Activated T-helper 17 cell treated with anti-CD3 and anti-CD28 coated beads, Interleukin-2, amount 50 U/mL, for 72 hours (primary cell): ENCODE data around the gene RNASE8. TPM values are rescaled to one million over a fixed set of nuclear protein-coding genes. Genes with fewer than 3 reads are reported as not detected.
A peak's percentile ranks its signal among the peaks of the same experiment; 100 is the strongest.

Experiments used
- ATAC-seq: fragments of 150-1000 bp; cut with Tn5 transposase; replicated peaks from 2 replicates; pipeline ENCODE4 v1.10.0; 2021; ENCODE audit warnings: mild to moderate bottlenecking, moderate library complexity
- H3K27ac Mint-ChIP-seq: one replicate; pipeline ENCODE4 v1.8.0; 2022; ENCODE audit warnings: mixed read lengths
- H3K27me3 Mint-ChIP-seq: one replicate; pipeline ENCODE4 v1.8.0; 2022; ENCODE audit warnings: mixed read lengths
- H3K36me3 Mint-ChIP-seq: one replicate; pipeline ENCODE4 v1.8.0; 2022; ENCODE audit warnings: low read depth, mild to moderate bottlenecking, mixed read lengths
- H3K4me1 Mint-ChIP-seq: one replicate; pipeline ENCODE4 v1.8.0; 2022; ENCODE audit warnings: mixed read lengths
- H3K4me3 Mint-ChIP-seq: one replicate; pipeline ENCODE4 v1.8.0; 2022; ENCODE audit warnings: mild to moderate bottlenecking, mixed read lengths
- H3K9me3 Mint-ChIP-seq: one replicate; pipeline ENCODE4 v1.8.0; 2022; ENCODE audit warnings: mixed read lengths
- total RNA-seq, 2 donors: library from RNA; stranded (reverse); gene quantifications; one replicate each; pipeline ENCODE4 v1.2.3, GENCODE V29; 2022

RNASE8 gene
- total RNA-seq, 2 donors from 2014 or later, result not detected

DNA sequence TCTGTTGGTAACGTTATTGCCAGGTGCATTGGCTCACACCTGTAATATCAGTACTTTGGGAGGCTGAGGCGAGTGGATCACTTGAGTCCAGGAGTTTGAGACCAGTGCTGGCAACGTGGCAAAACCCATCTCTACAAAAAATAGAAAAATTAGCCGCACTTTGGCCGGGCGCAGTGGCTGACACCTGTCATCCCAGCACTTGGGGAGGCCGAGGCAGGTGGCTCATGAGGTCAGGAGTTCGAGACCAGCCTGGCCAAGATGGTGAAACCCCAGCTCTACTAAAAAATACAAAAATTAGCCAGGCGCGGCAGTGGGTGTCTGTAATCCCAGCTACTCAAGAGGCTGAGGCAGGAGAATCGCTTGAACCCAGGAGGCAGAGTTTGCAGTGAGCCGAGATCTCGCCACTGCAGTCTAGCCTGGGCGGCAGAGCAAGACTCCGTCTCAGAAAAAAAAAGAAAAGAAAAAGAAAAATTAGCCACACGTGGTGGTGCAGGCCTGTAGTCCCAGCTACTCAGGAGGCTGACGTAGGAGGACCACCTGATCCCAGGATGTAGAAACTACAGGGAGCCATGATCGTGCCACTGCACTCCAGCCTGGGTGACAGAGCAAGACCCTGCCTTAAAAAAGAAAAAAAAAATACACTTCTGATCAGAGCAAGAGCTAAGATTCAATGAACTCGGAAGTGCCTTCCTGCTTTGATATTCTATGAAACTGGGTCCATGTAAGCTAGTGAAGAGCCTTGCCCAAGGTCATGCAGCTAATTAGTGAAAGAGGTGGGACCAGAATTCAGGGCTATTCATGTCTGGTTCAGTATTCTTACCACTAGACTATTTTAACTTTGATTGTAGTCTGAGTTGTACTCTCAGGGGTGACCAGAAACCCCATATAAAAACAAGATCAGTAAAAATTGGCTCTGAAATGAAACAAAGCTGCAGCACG is 4.2 kb upstream of the RNASE8 start:
- Mint-ChIP-seq H3K9me3 (no peaks in the 10 kb centered on the region), H3K4me3 (no peak overlapping the region), H3K36me3 (no peaks in the 10 kb centered on the region), H3K4me1 (no peaks in the 10 kb centered on the region), H3K27ac (no peak overlapping the region), H3K27me3 (peaks cover 5% of the 10 kb centered on the region)
- ATAC-seq, result no peak

DNA sequence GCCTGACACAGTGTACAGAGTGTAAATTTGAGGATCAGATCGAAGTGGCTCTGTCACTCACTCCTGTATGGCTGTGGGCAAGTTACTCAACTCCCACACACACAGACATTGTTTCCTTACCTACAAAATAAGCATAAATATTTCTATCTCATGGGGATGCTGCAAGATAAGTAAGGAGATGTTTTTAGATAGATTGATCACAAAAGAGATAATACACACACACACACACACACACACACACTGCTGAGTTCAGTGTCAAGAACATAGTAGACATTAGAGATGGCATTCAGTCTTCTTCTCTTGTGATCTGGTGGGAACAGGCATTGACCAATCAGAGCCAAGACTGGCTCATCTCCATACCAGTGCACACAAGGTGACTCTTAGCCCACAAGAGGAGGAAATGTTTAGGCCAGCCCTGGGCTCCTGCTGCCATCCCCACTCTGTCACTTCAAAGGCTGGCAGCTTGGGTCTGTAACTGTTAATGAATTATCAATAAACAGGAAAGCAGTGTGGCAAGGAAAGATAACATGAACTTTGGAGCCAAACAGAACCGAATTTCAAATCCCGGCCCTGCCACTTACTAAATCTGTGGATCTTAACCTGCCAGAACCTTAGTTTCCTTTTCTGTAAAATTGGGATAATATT is 3.4 kb upstream of the RNASE8 start:
- Mint-ChIP-seq H3K36me3 (no peaks in the 10 kb centered on the region), H3K4me1 (no peaks in the 10 kb centered on the region), H3K27ac (no peak overlapping the region), H3K4me3 (no peak overlapping the region), H3K9me3 (no peaks in the 10 kb centered on the region), H3K27me3 (peaks cover 5% of the 10 kb centered on the region)
- peak; percentile 76 for ATAC-seq

DNA sequence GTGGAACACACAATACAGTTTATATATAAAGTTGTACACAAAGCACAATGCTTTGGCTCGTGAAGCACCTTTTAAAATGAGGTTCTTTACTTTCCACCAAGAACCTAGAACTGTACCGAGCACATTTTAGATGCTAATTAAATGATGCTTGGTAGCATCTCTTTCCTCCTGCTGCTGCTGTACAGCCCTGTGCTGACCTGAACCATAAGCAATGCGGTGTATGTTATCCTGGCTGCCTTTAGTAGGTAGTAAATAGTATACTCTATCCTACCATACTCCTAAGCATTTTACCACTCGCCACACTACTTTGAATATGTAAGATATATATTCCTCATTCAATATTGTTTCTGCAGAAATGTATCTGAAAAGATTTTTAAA is 2.9 kb upstream of the RNASE8 start:
- Mint-ChIP-seq H3K4me1 (no peaks in the 10 kb centered on the region), H3K4me3 (no peak overlapping the region), H3K27ac (no peak overlapping the region), H3K27me3 (peaks cover 7% of the 10 kb centered on the region), H3K9me3 (no peaks in the 10 kb centered on the region), H3K36me3 (no peaks in the 10 kb centered on the region)
- no peak for ATAC-seq

DNA sequence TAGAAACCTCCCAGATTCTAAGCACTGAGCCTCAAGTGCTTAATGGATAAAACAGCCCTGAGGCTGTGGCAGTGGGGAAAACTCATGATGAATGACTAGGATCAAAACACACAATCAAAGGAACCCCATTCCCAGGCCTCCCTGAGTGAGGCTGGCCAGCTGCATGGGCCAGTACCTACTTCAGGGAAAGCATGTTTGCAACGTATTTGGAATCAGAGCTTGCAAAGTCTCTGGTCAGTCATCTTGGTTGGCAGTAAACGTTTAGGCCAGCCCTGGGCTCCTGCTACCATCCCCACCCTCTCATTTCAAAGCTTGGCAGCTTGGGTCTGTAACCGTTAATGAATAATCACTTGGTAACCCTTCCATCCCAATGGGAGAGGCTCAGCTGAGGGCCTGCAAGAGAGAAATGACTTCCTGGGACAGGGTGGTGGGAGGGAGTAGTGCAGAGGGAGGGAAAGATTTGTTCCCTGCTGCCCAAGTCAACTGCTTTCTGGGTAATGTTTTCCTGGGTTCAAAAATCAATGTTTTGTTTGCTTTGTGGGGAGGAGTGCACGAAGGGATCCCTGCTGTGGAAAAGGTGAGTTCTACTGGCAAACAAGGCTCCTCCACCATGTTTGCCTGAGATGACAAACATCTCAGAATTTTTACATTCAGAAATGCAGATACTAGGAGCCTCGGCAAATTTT is 2.0 kb upstream of the RNASE8 start:
- H3K36me3 Mint-ChIP-seq, result no peaks in the 10 kb centered on the region
- no peak for ATAC-seq
- peaks cover 15% of the 10 kb centered on the region for H3K27me3 Mint-ChIP-seq
- H3K4me3 Mint-ChIP-seq, result no peak overlapping the region
- no peaks in the 10 kb centered on the region for H3K9me3 Mint-ChIP-seq
- no peak overlapping the region for H3K27ac Mint-ChIP-seq
- no peaks in the 10 kb centered on the region for H3K4me1 Mint-ChIP-seq

DNA sequence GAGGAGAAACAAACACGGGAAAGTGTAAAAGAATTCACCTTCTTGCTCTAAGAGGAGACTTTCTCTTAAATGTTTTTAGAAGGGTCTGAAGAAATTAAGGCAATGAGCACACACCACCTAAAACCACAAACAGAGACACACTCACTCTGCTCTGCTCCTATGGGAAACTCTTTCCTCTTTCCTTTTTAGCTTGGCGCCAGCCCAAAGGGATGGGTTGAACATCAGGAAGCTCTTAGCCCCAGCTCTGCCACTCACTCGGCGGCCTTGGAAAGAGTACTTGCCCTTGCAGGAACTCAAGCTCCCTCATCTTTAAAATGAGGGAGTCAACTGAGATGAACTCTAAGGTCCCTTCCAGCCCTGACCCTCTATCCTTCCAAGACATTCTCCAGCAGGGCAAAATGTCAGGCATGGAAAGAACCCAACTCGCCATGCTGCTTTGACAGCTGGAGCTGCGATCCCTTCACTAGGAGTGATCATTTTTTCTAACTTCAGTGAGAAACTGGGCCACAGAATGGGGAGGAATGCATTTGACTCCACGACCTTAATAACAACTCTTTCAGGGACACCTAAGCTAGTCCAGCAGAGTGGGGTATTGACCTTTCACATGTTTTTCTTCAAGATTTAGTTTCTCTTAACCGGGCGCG is 980 bp upstream of the RNASE8 start:
- H3K4me1 Mint-ChIP-seq, result no peaks in the 10 kb centered on the region
- H3K36me3 Mint-ChIP-seq, result no peaks in the 10 kb centered on the region
- ATAC-seq, result no peak
- H3K4me3 Mint-ChIP-seq, result no peak overlapping the region
- no peak overlapping the region for H3K27ac Mint-ChIP-seq
- peaks cover 17% of the 10 kb centered on the region for H3K27me3 Mint-ChIP-seq
- H3K9me3 Mint-ChIP-seq, result no peaks in the 10 kb centered on the region

DNA sequence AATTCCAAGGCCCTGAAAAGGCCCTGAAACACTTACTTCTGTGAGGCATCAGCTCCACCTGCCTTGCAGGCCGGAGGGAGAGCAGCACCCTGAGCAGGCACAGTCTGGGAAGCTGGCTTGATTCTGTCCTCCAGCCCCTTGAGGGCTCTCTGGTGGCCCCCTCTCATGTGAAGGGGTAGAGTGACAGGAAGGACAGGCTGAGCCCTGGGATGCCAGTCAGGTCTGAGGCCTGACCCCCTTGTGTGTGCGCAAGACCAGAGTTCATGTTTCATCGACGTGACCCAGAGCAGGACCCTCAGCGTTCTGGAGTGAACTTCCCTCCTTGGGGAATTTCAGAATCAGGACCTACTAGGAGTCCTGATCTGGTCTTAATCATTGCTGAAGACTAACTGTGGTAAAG is 1.3 kb downstream of the RNASE8 start:
- Mint-ChIP-seq H3K27ac (no peak overlapping the region), H3K36me3 (no peaks in the 10 kb centered on the region), H3K4me3 (no peak overlapping the region), H3K27me3 (peaks cover 18% of the 10 kb centered on the region), H3K4me1 (no peaks in the 10 kb centered on the region), H3K9me3 (no peaks in the 10 kb centered on the region)
- ATAC-seq, result no peak

DNA sequence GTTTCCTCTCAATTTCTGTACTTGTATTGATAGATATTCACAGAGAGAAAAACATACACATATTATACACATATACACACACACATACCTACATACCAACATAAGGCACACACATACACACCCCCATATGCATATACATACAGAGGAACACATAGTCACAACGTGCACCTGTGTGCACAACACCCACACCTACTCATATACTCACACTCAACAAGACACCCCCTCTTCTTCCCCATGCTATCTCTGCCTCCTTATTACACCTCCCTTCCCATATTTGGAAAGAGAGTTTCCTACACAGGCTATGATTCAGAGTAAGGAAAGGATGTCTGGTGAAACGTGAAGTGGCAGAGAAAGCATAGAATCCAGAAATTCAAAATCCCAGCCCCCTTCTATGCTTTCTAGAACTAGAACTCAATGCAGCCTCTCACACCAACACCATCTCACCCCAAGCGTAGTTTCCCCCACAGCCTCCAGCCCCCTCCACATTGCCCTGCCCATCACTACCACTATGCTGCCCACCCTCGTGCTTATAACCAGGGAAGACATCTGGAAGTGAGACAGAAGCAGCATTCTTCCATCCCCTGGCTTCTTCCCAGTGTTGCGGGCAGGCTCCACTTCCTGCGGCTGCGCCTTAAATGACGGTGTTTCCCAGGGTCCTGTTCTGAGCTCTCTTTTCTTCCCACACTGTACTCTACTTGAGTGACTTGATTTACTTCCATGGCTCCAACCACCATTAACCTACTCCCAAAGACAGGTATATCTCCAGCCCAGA is 2.4 kb downstream of the RNASE8 start:
- Mint-ChIP-seq H3K4me3 (no peak overlapping the region), H3K36me3 (no peaks in the 10 kb centered on the region), H3K9me3 (no peaks in the 10 kb centered on the region), H3K4me1 (no peaks in the 10 kb centered on the region), H3K27ac (no peak overlapping the region), H3K27me3 (peaks cover 18% of the 10 kb centered on the region)
- no peak for ATAC-seq

DNA sequence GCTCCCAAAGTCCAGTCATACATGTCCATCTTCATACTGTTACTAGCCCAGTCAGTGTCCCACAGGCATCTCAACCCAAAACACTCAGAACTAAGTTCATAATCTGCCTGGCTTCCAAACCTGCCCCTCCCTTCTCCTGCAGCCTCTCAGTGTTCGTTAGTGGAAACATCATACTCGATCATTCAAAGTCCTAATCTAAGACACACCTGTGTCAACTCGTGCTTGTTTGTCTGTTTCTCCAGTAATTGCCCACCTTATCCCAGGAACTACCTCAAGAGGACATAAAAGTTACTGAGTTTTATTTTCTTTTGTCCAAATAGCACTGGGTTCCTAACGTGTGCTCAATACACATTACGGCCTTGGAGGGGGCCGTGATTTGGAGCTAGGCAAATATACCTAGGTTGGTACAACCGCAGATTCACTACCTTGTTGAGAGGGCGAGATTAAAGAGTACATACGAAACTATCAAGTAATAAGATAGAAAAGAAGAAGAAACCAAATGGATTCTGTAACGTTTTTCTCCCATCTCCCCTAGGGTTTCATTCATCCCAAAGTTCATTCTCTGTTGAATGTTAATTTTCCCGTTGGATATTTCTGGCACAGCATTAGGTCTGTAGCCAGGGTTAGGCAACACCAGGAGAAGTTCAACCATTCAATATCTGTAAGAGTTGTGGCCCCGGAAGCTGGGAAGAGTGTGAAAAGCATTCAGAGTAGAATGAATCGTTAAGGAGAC is 3.2 kb downstream of the RNASE8 start:
- H3K4me3 Mint-ChIP-seq, result no peak overlapping the region
- no peaks in the 10 kb centered on the region for H3K9me3 Mint-ChIP-seq
- no peak for ATAC-seq
- H3K4me1 Mint-ChIP-seq, result no peaks in the 10 kb centered on the region
- no peaks in the 10 kb centered on the region for H3K36me3 Mint-ChIP-seq
- H3K27ac Mint-ChIP-seq, result no peak overlapping the region
- peaks cover 24% of the 10 kb centered on the region for H3K27me3 Mint-ChIP-seq

DNA sequence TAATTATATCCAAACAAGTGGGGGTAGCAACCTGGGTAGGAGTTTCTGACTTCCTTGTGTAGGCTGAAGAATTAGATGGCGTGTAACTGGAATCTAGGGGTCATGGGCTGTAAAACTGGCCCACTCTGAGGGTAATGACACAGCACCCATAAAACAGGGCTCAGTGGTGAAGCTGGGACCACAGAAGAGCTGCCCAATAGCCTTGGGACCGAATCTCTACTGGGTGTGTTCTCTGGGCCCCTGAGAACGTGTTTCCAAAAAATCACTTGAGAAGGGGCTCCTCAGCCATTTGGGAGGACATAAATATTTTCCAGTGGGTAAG is 3.7 kb downstream of the RNASE8 start:
- no peaks in the 10 kb centered on the region for H3K4me1 Mint-ChIP-seq
- H3K4me3 Mint-ChIP-seq, result no peak overlapping the region
- H3K36me3 Mint-ChIP-seq, result no peaks in the 10 kb centered on the region
- no peaks in the 10 kb centered on the region for H3K9me3 Mint-ChIP-seq
- ATAC-seq, result no peak
- H3K27ac Mint-ChIP-seq, result no peak overlapping the region
- peaks cover 28% of the 10 kb centered on the region for H3K27me3 Mint-ChIP-seq

DNA sequence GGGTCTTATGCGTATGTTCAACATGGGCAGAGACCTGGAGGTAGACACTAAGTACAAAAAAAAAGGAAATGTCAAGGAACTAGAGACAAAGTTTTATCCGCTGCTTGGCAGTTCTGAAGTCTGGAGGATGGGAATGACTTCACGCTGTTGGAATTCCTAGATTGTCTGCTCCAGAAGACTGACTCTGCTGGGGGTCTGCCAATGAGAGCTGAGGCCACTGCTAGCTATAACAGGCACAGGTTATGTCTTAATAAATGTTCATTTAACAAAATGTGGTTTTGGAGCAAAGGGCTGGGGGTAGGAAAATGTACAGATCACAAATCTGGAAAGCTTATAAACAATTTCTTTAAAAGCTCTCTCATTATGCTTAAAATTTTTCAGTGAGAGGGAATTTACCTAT is 5.9 kb downstream of the RNASE8 start:
- Mint-ChIP-seq H3K4me3 (no peak overlapping the region), H3K27me3 (peaks cover 44% of the 10 kb centered on the region), H3K9me3 (no peaks in the 10 kb centered on the region), H3K36me3 (no peaks in the 10 kb centered on the region), H3K27ac (no peak overlapping the region), H3K4me1 (no peaks in the 10 kb centered on the region)
- ATAC-seq, result no peak

DNA sequence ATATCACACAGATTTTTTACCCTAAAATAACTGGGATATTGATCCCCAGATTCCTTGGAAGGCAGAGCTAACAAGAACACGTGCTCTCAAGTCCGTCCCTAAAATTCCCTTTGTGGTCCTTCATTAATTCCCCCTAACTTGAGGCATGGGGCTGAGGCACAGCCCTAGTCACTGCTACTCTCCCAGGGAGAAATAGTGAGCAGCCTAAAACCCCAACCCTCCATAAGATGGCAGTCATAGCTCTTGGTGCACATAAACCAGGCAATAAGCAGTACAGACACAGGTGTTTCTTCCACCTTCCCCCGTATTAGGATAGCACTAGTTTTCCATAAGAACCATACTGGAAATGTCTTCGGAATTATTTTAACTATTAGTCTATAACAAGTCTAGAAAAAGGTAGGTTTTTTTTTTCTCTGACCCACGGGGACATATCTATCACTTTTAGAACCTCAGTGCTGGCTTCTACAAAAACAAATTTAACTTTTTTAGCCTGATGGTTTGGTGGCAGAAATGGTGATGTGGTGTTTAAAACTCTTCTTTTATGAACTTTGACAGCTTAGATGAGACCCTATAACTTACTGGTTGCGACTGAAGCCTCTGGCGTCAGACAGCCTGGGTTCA is 9.4 kb downstream of the RNASE8 start:
- Mint-ChIP-seq H3K4me1 (peaks cover 9% of the 10 kb centered on the region), H3K36me3 (peaks cover 6% of the 10 kb centered on the region), H3K4me3 (no peak overlapping the region), H3K9me3 (no peaks in the 10 kb centered on the region), H3K27ac (no peak overlapping the region), H3K27me3 (peaks cover 57% of the 10 kb centered on the region)
- ATAC-seq, result no peak

DNA sequence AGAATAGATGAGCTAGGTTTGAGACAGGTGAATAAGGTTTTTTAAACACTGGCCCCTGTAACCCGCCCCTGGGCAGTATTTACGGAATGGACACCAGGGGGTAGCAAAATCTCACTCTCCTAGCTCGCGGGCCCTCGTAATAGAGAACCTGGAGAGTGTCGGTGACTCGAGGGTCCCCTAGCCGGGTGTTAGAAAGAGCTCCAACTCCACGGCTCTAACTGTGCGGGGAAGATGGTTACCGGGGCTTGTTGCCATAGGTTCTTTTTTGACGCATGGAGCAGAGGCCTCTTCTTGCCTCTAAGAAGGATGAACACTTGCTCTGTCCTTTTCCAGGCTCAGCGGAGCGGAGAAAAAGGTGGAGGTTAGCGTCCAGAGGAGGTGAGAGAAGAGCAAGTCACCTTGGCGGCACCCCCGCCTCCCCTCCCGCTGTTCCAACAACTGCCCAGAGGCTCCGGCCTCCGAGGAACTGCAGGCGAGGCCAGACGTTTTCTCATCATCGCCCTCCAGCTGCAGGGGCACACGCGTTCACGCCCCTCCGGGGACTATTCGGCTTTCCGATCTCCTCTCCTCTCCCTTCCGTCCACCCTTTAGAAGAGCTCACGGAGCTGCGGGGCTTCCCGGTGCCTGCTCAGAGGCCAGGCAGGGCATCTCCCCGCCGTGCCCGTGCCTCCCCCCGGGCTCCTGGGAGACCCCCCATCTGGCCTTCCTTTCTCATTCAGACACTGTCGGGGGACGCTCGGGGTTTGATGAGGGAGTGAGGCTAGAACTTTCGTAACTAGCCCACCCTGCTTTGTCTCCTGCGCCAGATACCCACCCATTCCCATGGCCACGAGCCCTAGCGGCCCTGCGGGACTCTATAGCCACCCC is 11.1 kb downstream of the RNASE8 start:
- Mint-ChIP-seq H3K36me3 (peaks cover 6% of the 10 kb centered on the region), H3K27ac (no peak overlapping the region), H3K4me3 (peak overlapping the region; percentile 76), H3K9me3 (no peaks in the 10 kb centered on the region), H3K27me3 (peaks cover 65% of the 10 kb centered on the region), H3K4me1 (peaks cover 9% of the 10 kb centered on the region)
- peak; percentile 43 for ATAC-seq
